GM23338 (cell line): ENCODE data around the gene SKOR1.

Experiments
- EZH2phosphoT487 ChIP-seq: fragments of 200-600 bp; sonication (generic); IDR thresholded peaks from one replicate; pipeline ENCODE4 v1.8.1; 2018; ENCODE audit warnings: antibody characterized with exemption; ENCODE audit not compliant: unreplicated experiment
- POLR2AphosphoS5 ChIP-seq: IDR thresholded peaks from 2 replicates; pipeline ENCODE4 v1.6.1; 2016; ENCODE audit warnings: antibody characterized with exemption, low read depth
- ZNF114 ChIP-seq: fragments of 250-450 bp; sonication (Bioruptor Pico); IDR thresholded peaks from 2 replicates; pipeline ENCODE4 v1.5.0; 2020; ENCODE audit warnings: mild to moderate bottlenecking, moderate library complexity
- TF ChIP-seq, protein P1 (sequence below), 2 experiments: fragments of 200-600 bp in 1 of 2; sonication (generic) in 1 of 2; conservative IDR thresholded peaks; 2 replicates each; pipeline versions ENCODE4 v1.5.1 to v1.6.1; 2016 to 2017; ENCODE audit warnings: antibody characterized with exemption in 2 of 2, low read depth in 2 of 2, mild to moderate bottlenecking in 2 of 2, moderate library complexity in 1 of 2
- TF ChIP-seq, protein P2 (sequence below): IDR thresholded peaks from 2 replicates; pipeline ENCODE4 v1.6.1; 2016; ENCODE audit warnings: antibody characterized with exemption
- TF ChIP-seq, protein P3 (sequence below): IDR thresholded peaks from one replicate; pipeline ENCODE4 v1.6.1; 2018; ENCODE audit warnings: antibody characterized with exemption; ENCODE audit not compliant: unreplicated experiment

DNA sequence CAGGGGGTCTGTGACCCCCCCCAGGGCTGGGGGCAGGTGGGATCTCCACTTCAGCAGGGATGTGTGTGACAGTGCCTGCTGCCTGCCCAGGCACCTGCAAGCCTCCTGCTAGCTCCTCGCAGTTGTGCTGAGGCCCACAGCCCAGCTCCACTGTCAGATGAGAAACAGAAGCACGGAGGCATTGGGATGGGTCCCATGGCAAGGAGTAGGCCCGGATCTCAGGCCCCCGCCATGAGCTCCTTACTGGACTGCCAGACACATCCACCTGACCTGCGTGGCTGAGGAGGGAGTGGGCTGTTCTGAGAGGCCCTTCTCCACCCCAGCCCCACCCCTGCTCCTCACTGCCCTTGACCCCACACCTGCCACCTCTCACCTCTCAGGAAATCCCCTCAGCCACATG is 18.2 kb upstream of the SKOR1 start:
- TF ChIP-seq, protein P1, sequence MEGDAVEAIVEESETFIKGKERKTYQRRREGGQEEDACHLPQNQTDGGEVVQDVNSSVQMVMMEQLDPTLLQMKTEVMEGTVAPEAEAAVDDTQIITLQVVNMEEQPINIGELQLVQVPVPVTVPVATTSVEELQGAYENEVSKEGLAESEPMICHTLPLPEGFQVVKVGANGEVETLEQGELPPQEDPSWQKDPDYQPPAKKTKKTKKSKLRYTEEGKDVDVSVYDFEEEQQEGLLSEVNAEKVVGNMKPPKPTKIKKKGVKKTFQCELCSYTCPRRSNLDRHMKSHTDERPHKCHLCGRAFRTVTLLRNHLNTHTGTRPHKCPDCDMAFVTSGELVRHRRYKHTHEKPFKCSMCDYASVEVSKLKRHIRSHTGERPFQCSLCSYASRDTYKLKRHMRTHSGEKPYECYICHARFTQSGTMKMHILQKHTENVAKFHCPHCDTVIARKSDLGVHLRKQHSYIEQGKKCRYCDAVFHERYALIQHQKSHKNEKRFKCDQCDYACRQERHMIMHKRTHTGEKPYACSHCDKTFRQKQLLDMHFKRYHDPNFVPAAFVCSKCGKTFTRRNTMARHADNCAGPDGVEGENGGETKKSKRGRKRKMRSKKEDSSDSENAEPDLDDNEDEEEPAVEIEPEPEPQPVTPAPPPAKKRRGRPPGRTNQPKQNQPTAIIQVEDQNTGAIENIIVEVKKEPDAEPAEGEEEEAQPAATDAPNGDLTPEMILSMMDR (conservative IDR thresholded peaks at IDR 0.05; ENCODE audit: low read depth in 2 of 2): no peak
- TF ChIP-seq, protein P2, sequence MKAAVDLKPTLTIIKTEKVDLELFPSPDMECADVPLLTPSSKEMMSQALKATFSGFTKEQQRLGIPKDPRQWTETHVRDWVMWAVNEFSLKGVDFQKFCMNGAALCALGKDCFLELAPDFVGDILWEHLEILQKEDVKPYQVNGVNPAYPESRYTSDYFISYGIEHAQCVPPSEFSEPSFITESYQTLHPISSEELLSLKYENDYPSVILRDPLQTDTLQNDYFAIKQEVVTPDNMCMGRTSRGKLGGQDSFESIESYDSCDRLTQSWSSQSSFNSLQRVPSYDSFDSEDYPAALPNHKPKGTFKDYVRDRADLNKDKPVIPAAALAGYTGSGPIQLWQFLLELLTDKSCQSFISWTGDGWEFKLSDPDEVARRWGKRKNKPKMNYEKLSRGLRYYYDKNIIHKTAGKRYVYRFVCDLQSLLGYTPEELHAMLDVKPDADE: no peak
- TF ChIP-seq ZNF114 (CRISPR knock-in tag): no peak
- no peak for TF ChIP-seq POLR2AphosphoS5
- TF ChIP-seq EZH2phosphoT487: no peak
- TF ChIP-seq, protein P3, sequence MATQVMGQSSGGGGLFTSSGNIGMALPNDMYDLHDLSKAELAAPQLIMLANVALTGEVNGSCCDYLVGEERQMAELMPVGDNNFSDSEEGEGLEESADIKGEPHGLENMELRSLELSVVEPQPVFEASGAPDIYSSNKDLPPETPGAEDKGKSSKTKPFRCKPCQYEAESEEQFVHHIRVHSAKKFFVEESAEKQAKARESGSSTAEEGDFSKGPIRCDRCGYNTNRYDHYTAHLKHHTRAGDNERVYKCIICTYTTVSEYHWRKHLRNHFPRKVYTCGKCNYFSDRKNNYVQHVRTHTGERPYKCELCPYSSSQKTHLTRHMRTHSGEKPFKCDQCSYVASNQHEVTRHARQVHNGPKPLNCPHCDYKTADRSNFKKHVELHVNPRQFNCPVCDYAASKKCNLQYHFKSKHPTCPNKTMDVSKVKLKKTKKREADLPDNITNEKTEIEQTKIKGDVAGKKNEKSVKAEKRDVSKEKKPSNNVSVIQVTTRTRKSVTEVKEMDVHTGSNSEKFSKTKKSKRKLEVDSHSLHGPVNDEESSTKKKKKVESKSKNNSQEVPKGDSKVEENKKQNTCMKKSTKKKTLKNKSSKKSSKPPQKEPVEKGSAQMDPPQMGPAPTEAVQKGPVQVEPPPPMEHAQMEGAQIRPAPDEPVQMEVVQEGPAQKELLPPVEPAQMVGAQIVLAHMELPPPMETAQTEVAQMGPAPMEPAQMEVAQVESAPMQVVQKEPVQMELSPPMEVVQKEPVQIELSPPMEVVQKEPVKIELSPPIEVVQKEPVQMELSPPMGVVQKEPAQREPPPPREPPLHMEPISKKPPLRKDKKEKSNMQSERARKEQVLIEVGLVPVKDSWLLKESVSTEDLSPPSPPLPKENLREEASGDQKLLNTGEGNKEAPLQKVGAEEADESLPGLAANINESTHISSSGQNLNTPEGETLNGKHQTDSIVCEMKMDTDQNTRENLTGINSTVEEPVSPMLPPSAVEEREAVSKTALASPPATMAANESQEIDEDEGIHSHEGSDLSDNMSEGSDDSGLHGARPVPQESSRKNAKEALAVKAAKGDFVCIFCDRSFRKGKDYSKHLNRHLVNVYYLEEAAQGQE: no peak
